T1000 (cell line): ENCODE data around the gene PKD1.

Experiments used
- DNase-seq: peaks from one replicate; lab custom pipeline; 2025; ENCODE audit warnings: mixed read lengths; lab: John Stamatoyannopoulos, UW

The PKD1 gene

DNA sequence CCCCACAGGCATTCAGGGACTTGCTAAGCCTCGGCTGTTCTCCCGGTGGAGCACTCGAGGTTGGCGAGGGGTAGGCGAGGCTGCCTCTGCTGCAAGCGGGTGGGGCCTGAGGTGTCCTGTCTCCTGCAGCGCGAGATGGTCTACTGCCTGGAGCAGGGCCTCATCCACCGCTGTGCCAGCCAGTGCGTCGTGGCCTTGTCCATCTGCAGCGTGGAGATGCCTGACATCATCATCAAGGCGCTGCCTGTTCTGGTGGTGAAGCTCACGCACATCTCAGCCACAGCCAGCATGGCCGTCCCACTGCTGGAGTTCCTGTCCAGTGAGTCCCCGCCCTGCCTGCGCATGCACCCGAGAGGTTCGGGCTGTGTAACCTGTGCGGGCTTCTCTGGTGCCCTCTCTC, 61.6 kb downstream of the PKD1 start:
- no peak for DNase-seq

DNA sequence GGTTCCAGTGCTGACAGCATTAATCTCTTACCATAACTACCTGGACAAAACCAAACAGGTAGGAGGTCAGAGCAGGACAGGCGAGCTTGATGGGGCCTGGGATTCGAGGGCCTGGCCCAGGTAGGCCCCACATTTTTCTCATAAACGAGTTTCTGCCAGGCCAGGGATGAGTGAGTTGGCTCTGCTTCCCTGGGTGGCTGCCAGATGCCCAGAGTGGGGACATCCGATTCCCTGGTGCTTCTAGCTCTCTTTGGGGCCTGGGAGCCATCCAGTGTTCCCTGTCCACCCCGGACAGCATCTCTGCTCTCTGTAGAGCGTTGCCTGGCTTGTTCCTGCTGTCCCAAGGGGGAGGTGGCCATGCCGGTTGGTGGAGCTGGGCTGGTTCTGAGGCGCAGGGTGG, 62.8 kb downstream of the PKD1 start:
- no peak for DNase-seq

DNA sequence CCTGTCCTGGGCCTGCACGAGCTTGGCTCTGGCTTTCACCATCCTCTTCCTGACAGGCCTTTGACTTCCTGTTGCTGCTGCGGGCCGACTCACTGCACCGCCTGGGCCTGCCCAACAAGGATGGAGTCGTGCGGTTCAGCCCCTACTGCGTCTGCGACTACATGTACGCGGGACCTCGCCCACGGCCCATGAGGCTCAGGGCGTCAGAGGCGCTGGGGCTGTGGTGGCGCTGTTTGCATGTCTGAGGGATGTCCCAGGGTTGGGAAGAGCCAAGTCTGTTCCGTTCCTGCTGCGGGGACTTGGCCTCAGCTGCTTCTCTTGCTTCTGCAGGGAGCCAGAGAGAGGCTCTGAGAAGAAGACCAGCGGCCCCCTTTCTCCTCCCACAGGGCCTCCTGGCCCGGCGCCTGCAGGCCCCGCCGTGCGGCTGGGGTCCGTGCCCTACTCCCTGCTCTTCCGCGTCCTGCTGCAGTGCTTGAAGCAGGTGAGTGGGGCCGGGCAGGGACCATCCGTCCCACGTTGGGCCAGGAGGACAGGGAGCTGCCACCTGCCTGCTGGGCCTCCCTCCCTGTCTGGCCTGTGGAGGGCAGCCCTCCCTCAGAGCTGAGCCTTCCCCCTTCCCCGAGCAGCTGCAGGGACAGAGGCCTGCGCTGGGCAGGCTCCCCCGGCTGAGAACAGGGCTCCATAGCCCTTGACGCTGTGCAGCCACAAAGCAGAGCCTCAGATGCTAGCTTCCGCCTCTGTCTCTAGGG, 64.1 kb downstream of the PKD1 start:
- no peak for DNase-seq

DNA sequence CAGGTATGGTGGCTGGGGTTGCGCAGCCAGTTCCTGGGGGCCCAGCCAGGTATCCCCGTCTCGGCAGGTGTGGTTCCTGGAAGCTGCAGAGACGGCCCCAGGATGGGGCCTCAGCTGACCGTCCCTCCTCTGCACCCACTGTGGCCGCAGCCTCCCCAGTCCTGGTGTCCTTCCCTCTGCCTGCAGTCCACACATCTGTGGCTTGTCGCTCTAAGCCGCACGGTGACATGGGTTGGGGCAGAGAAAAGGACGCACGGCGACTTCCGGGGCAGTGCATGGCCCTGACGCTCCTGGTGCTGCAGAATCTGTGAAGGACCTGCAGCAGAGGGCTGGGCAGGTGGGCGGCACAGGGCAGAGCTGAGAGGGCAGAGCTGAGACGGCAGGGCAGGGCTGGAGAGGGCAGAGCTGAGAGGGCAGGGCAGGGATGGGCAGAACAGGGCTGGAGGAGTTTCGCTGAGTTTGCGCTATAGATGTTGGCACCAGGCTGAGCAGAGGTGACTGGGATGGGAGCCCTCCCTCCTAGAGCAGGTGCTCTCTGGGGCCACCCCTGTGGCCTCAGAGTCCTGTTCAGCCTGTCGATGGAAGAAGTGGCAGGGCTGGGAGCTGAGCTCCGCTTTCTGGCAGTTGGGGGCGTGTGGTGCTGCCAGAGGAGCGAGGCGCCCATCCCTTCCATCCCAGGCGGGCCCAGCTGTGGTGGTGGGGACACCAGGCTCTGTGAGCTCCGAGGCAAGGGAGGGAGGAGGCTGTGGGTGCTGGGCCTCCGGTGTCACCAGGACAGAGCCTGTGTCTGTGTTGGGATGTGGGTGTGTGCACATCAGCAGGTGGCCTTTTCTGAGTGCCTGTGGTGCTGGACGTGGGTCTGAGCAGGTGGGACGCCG, 64.9 kb downstream of the PKD1 start:
- no peak for DNase-seq

DNA sequence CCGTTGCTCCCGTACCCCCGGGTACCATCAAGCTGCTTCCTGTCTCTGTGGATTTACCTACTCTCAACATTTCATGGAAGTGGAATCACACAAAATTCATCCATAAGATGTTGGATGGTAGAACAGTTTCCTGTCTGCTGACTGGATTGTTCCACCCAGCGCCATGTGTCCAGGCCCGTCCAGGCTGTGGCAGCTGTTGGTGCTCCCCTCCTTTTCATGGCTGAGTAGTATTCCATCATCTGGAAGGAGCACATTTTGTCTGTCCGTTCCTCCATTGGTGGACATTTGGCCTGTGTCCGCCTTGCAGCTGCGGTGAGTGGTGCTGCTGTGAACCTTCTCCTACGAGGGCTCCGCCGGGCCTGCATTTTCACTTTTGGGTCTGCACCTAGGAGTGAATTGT, 69.6 kb downstream of the PKD1 start:
- DNase-seq, result no peak

DNA sequence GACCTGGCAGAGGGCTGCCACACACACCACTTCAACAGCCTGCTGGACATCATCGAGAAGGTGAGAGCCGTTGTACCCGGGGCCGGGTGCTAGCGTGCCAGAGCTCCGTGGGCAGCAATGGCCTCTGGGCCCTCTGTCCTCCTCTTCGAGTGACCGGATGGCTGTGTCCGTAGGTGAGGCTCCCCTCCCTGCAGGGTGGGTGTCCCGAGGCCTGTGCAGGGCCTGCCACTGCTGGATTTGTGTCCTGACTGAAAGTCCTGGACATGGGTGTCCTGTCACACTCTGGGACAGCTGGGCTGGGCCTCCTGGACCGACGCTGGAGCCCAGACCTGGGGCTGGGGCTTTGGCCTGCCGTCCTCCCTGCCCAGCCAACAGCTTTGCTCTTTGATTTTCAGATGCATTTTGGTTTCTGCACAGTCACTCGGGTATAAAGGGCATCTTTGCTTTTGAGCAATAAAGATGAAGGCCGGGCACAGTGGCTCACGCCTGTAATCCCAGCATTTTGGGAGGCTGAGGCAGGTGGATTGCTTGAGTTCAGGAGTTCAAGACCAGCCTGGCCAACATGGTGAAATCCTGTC, 71.2 kb downstream of the PKD1 start:
- no peak for DNase-seq

DNA sequence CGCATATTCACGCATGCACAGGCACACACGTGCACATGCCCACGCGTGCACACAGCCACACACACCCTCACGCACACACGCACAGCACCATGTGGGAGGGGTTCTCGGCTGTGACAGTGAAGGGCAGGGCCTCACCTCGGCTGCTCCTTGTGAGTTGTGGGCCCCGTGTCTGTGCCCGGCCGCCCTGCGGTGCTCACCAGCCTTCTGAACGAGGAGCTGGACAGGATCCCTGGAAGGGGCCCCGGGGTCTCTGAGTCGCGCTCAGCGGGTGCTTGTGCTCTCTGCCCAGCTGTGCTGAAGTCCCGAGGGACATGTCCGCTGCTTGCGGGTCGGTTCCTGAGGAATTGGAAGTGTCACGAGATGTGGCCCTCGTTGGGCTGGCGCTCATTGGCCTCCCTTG, 71.8 kb downstream of the PKD1 start:
- DNase-seq, result no peak

DNA sequence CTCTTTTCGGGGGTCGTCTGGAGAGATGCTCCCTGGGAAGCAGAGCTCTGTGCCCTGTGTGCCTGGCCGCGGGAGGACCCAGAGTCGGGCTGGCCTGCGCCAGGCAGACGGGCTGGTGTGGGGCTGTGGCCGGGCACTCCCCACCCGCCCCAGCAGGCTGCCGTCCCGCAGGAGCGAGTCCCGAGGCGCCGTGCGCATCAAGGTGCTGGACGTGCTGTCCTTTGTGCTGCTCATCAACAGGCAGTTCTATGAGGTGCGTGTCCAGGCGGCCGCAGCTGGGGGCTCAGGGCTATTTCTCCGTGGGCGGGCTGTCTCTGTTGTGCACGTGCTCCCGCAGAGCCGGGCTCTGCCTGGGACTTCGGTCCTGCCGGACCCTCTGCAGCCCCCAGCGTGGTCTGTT, 72.9 kb downstream of the PKD1 start:
- no peak for DNase-seq

DNA sequence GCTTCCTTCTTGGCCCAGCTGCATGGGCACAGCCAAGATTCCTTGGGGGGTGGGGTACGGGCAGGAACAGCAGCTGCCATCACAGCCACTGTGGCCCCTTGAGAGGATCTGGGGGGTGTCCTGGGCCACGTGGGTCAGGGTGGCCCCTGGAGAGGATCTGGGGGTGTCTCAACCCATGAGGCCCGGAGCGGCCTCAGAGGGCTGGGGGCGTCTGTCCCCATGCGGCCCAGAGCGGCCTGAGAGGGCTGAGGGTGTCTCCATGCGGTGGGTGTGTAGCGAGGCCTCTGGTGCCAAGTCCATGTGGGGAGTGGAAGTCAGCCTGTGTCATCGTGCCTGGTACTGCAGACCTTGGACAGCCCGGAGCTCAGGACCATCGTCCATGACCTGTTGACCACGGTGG, 74.2 kb downstream of the PKD1 start:
- no peak for DNase-seq

DNA sequence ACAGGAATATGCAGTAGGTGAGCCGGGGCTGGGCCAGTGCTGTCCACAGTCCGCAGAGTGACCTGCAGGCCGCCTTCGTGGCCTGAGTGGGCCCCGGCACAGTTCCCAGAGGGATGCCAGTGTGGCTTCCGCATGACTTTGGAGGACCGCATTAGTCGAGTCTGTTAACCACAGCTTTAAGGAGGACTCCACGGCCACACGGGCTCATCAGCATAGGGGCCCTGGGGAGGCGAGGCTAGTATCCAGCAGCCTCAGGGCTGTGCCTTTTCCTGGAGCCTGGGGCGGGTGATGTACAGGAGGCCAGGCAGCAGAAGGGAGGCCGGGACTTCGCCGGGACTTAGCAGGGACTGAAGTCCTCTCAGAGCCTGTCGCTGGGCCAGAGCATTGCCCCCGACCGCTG, 74.7 kb downstream of the PKD1 start:
- DNase-seq, result no peak

DNA sequence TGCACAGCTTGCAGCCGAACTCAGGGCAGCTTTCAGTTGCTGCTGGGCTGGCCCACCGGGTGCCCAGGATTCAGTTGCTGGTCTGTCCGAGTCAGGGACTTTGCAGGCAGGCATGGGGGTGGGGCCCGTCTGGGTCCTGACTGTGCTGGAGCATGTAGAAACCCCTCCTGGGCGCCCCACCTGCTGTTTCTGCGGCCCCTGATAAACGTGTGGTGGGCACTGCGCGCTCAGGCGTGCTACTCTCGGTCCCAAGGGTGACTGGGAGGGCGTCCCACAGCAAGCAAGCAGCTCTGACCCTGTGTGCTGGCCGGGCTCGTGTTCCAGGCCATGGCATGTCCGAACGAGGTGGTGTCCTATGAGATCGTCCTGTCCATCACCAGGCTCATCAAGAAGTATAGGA, 75.4 kb downstream of the PKD1 start:
- no peak for DNase-seq

DNA sequence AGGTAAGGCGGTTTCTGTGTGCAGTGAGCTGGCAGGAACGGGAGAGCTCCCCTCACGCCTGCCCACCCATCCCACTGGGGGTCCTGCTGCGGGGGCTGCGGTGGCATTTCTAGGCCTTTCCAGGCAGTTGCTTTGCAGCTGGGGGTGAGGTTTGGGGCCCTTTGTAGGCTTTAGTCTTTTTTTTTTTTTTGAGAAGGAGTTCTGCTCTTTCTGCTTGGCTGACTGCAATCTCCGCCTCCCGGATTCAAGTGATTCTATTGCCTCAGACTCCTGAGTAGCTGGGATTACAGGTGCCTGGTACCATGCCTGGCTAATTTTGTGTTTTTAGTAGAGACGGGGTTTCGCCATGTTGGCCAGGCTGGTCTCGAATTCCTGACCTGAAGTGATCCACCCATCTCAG, 76.8 kb downstream of the PKD1 start:
- DNase-seq, result no peak

DNA sequence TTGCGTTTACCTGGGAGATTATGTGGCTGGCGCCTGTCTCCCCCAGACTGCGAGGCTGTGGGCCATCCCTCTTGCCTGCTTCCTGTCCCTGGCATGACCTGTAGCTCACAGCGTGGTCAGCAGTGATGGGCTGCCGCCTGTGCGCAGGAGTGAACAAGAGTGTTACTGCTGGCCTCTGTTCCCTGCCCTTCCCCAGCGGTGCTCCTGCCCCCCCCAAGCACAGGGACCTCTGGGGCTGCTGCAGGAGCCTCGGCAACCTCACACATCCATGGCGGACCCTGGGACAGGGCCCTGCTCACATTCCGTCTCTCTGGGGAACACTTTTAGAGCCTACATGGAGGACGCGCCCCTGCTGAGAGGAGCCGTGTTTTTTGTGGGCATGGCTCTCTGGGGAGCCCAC, 77.3 kb downstream of the PKD1 start:
- DNase-seq, result no peak

DNA sequence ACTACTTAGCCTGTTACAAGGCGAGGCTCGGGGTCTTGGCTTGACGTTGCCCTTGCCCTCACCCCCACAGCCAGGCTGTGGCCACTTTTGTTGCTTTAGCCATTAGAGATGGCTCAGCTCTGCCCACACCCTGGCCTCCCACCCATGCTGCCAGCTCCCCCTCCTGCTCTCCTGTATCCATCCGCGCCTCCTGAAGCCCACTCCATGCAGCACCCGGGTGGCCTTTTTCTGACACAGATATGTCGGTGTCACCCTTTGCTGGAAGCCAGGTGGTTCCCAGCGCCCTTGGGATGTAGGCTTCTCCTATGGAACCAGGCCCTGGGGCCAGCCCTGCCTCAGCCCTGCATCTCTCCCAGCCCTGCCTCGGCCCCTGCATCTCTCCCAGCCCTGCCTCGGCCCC, 78.3 kb downstream of the PKD1 start:
- DNase-seq, result no peak

DNA sequence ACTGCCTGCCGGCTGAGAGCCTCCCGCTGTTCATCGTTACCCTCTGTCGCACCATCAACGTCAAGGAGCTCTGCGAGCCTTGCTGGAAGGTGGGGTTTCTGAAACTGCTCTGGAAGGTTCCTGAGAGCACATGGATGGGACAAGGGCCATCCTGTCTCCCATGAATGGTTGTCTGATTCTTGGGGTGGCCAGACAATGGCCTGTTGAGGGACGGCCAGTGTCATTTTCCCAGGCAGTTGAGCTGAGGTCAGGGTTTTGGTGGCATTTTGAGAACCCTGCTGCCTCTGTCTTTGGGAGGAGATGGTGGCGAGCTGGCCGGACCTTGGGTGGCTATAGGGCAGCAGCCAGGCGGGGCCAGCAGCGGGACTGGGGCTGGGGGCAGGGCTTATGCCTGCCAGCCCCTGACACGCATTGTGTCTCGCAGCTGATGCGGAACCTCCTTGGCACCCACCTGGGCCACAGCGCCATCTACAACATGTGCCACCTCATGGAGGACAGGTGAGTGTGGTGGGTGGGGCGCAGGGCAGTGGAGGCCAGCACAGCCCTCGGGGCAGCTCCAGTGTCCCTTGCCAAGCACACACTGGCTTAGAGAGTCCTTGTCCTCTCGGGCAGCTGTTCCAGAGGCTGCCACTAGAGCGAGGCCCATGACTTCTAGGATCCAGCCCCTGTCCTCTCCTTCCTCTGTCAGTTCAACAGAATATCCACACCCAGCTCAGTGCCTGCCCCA, 78.9 kb downstream of the PKD1 start:
- no peak for DNase-seq

DNA sequence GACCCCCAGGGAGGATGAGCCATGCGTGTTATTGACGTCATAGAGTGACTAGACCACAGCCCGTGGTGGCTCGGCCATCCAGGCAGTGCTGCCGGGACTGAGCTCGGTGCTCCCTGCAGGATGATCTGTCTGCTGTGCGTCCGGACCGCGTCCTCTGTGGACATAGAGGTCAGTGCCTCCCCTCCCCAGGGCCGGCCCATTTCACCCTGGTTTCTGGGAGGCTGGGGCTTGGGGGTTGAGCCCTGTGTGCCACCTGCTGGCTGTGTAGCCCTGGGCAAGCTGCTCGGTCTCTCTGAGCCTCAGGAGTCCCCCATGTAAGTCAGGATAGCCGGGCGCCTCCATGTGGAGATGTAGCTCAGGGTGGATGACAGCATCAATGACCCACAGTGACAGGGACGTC, 79.6 kb downstream of the PKD1 start:
- no peak for DNase-seq

DNA sequence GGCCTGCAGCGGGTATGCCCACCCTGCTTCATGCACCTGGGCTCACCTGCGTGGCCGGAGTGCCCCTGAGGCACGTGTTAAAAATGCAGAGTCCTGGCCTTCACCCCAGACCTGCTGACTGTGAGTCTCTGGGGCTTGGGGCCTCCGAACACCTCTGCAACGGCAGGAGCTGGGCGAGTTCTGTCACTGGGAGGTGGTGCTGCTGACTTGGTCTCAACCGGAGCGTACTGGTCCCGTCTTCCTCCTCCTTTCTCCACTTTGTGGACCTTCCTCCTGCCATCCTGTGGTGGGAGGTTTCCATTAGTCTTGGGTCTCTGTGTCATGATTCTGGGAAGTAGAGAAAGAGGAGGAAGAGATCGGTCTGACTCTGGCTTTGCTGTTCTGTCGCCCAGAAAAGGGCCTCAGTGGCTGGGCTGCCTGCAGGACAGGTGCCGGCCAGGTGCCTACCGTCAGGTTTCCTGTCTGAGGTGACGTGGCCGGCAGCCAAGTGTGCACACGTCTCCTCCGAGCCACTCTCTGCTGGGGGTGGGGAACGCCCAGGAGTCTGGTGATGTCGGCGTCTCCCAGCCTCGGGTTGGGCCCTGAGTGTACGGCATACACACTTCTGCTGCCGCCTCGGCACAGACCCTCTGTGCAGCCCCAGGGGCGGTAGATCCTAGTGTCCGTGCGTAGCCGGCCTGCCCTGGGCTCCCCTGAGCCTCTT, 81.0 kb downstream of the PKD1 start:
- no peak for DNase-seq

DNA sequence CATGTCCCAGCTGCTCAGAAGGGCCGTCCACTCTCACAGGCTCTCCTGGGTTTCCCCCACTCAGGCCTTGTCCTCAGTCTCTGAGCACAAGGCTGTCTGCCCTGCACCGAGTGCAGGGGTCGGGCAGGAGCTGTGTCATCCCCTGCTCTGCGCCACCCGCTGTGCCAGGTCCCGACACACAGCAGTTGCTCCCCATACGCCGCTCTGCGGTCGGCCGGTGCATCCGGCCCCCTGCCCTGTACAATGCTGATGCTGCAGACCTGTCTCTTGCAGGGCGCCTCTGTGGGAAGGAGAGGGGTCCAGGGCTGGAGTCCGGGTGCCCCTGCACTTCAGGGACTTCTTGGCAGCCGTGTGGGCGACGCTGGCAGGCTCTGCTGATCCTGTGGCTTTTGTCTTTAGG, 81.8 kb downstream of the PKD1 start:
- no peak for DNase-seq

DNA sequence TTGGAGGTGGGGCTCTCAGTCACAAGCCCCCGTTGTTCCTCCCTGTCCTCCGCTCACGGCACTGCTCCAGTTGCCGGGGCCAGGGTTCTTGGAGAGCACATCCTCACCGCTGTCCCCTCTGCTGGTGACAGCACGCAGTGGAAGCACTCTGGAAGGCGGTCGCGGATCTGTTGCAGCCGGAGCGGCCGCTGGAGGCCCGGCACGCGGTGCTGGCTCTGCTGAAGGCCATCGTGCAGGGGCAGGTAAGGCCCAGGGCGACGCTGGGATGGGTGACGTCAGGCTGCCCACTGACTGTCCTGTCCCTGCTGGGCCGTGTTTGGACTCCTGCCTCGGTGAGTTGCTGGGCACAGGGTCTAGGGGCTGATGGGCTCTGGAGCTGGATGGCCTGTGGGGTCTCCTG, 82.5 kb downstream of the PKD1 start:
- no peak for DNase-seq

DNA sequence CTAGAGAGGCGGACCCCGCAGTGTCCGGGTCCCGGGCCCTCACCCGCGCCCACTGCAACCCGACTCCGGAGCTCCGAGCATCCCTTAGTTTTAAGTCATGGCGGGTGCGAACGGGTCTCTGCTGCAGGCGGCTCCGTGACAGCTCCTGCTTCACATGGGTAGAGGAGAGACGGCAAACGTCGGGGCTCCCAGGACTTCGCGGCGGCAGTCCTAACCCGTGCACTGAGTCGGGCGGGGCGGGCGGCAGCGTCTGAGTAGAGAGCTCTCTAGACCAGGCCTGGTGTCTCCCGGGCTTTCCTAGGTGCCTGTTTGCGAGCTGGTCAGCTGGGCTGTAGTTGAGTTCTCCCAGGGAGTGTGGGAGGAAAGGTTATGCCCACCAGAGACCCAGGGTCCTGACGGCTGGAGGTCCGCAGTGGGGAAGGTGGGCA, 87.6 kb downstream of the PKD1 start:
- no peak for DNase-seq

DNA sequence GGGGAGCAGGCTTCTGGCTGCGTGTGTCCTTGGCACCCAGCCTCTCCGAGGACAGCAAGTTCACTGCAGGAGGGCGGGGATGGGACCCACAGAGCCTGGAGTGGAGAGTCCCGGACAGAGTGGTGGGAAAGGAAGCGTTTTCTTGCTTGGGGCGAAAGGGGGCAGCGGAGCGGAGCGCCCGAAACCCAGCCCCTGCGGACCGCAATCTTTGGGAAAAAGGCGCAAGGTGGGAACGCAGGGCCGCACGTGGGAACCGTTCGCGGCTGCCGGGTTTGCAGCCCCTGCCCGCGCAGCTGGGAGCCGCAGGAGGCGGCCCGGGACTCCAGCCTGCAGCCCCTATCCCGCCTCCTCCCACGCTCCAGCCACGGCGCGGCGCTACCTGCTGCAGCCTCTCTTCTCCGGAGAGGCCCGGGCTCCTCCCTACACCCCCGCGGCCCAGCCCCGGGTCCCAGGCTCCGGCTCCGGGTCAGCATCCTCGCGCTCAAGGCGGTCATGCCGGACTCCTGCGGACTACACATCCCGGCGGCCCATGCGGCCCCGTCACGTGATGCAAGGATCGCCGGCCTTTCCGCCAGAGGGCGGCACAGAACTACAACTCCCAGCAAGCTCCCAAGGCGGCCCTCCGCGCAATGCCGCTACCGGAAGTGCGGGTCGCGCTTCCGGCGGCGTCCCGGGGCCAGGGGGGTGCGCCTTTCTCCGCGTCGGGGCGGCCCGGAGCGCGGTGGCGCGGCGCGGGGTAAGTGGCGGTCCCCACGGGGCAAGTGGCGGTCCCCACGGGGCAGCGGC, 88.2 kb downstream of the PKD1 start, which contains the start of the genes NTHL1 and TSC2:
Gene NTHL1, minus strand, starts transcription at position 505 of the 786 bp plus-strand sequence. Its CDS starts 11 bp downstream, at position 494.
Gene TSC2, plus strand, starts transcription at position 656 of the 786 bp plus-strand sequence. CDS start 631 bp downstream, outside the sequence.
- peak; percentile 95 for DNase-seq
